B cell (primary cell): ENCODE measurements around the gene PRDM13. TPM values are rescaled to one million over a fixed set of nuclear protein-coding genes. Genes with fewer than 3 reads are reported as not detected.

Source experiments
- ATAC-seq: fragments of 200-7000 bp; cut with Tn5 transposase; one replicate; pipeline ENCODE4 v1.10.0; 2021; ENCODE audit warnings: low read depth, mild to moderate bottlenecking, moderate number of reproducible peaks, moderate library complexity
- CTCF ChIA-PET: fragments of 350-600 bp; sonication (Branson Sonifier 250); formaldehyde crosslinking; loops from one replicate; lab custom pipeline; 2021; ENCODE audit warnings: antibody characterized with exemption, inconsistent platforms; lab: Charles Lee
- POLR2A ChIA-PET: fragments of 350-600 bp; sonication (Branson Sonifier 250); formaldehyde crosslinking; loops from one replicate; lab custom pipeline; 2021; ENCODE audit warnings: antibody characterized with exemption; lab: Charles Lee
- DNase-seq: peaks from one replicate; pipeline ENCODE4 v3.0.0; 2013
- H2AFZ ChIP-seq: 2 replicates; pipeline ENCODE4 v1.6.1; 2012; ENCODE audit warnings: mild to moderate bottlenecking, low read depth, low read length; ENCODE audit not compliant: insufficient read depth, poor library complexity, severe bottlenecking
- H3K27ac ChIP-seq, 2 donors: 1 replicate in 1 of 2; 2 replicates in 1 of 2; pipeline ENCODE4 v1.5.1; 2012 to 2013; ENCODE audit warnings: low read length in 2 of 2, mild to moderate bottlenecking in 2 of 2, moderate library complexity in 1 of 2
- H3K27me3 ChIP-seq, 4 experiments: fragments of 200-600 bp in 1 of 4; sonication (generic) in 1 of 4; replicated peaks in 1 of 4; 1 replicate in 2 of 4; 2 replicates in 2 of 4; pipeline versions ENCODE4 v1.6.1 to v1.7.0; 2013 to 2016; ENCODE audit warnings: low read length in 3 of 4, mild to moderate bottlenecking in 2 of 4, mixed read lengths in 1 of 4, moderate library complexity in 1 of 4; ENCODE audit not compliant: insufficient read depth in 4 of 4, control insufficient read depth in 3 of 4; ENCODE audit errors: control extremely low read depth in 1 of 4
- H3K36me3 ChIP-seq, 2 experiments: replicated peaks in 1 of 2; 1 replicate in 1 of 2; 2 replicates in 1 of 2; pipeline versions ENCODE4 v1.6.1 to v1.7.1; 2013; ENCODE audit warnings: low read length in 1 of 2; ENCODE audit not compliant: insufficient read depth in 2 of 2, control insufficient read depth in 1 of 2; ENCODE audit errors: control extremely low read depth in 1 of 2, extremely low read depth in 1 of 2
- H3K4me1 ChIP-seq, 2 donors: fragments of 200-600 bp in 1 of 2; sonication (generic) in 1 of 2; 1 replicate in 1 of 2; 2 replicates in 1 of 2; pipeline versions ENCODE4 v1.5.1 to v1.6.1; 2013 to 2017; ENCODE audit warnings: low read length in 2 of 2; ENCODE audit not compliant: control insufficient read depth in 2 of 2, insufficient read depth in 2 of 2
- H3K4me2 ChIP-seq: replicated peaks from 2 replicates; pipeline ENCODE3; 2012; ENCODE audit warnings: mild to moderate bottlenecking, low read depth, low read length; ENCODE audit not compliant: poor library complexity, severe bottlenecking
- H3K4me3 ChIP-seq, 5 experiments: fragments of 200-600 bp in 1 of 5; sonication (generic) in 1 of 5; 1 replicate in 3 of 5; 2 replicates in 2 of 5; pipeline versions ENCODE4 v1.5.1 to v1.7.0; 2011 to 2016; ENCODE audit warnings: low read length in 4 of 5, mild to moderate bottlenecking in 4 of 5, low read depth in 2 of 5, control low read depth in 1 of 5, moderate library complexity in 1 of 5; ENCODE audit not compliant: insufficient read depth in 1 of 5; ENCODE audit errors: control extremely low read depth in 1 of 5, extremely low read depth in 1 of 5
- H3K79me2 ChIP-seq: fragments of 200-600 bp; sonication (generic); one replicate; pipeline ENCODE4 v1.6.0; 2016; ENCODE audit warnings: low read length; ENCODE audit not compliant: control insufficient read depth, insufficient read depth
- H3K9ac ChIP-seq: fragments of 200-600 bp; sonication (generic); 2 replicates; pipeline ENCODE4 v1.6.1; 2017; ENCODE audit warnings: mild to moderate bottlenecking, low read length, moderate library complexity
- H3K9me3 ChIP-seq, 3 donors: one replicate each; pipeline versions ENCODE4 v1.6.1 to v1.7.1; 2013; ENCODE audit warnings: low read length in 2 of 3; ENCODE audit not compliant: control insufficient read depth in 2 of 3, insufficient read depth in 1 of 3; ENCODE audit errors: control extremely low read depth in 1 of 3
- H4K20me1 ChIP-seq: 2 replicates; pipeline ENCODE4 v1.6.0; 2012; ENCODE audit warnings: mild to moderate bottlenecking, low read length; ENCODE audit not compliant: insufficient read depth, control insufficient read depth, poor library complexity, severe bottlenecking
- H3K27ac Mint-ChIP-seq: one replicate; pipeline ENCODE4 v1.8.0; 2021; ENCODE audit warnings: mixed read lengths
- H3K27me3 Mint-ChIP-seq: one replicate; pipeline ENCODE4 v1.8.0; 2021; ENCODE audit warnings: mixed read lengths
- H3K4me1 Mint-ChIP-seq: one replicate; pipeline ENCODE4 v1.8.0; 2021; ENCODE audit warnings: mixed read lengths
- H3K4me3 Mint-ChIP-seq: one replicate; pipeline ENCODE4 v1.8.0; 2021; ENCODE audit warnings: mixed read lengths
- H3K9me3 Mint-ChIP-seq: one replicate; pipeline ENCODE4 v1.8.0; 2022; ENCODE audit warnings: mixed read lengths; ENCODE audit not compliant: insufficient read depth
- CTCF ChIP-seq: fragments of 200-600 bp; IDR thresholded peaks from one replicate; pipeline ENCODE4 v1.8.0; 2022; ENCODE audit warnings: antibody characterized with exemption, mild to moderate bottlenecking
- EZH2 ChIP-seq: IDR thresholded peaks from 2 replicates; pipeline ENCODE4 v1.6.1; 2012; ENCODE audit warnings: borderline replicate concordance, low read depth, mild to moderate bottlenecking, moderate library complexity, low read length; ENCODE audit not compliant: insufficient read depth, poor library complexity, severe bottlenecking
- WGBS: methylation state at CpG from one replicate; pipeline ENCODE4 v1.1.5; 2013; ENCODE audit warnings: missing lambda C conversion rate; ENCODE audit not compliant: insufficient coverage; 5-methylcytosine and 5-hydroxymethylcytosine counted together
- intact Hi-C: fragments of 100-400 bp; cut with micrococcal nuclease; formaldehyde crosslinking; loops from one replicate; pipeline ENCODE4 v1.10.0; 2022
- polyA plus RNA-seq: library from polyadenylated mRNA; depleted of rRNA; stranded (reverse); fragments of >200 nt; gene quantifications from 2 replicates; pipeline ENCODE4 v1.2.3, GENCODE V29; 2012
- total RNA-seq, 2 donors: library from RNA; stranded (reverse); fragments of 120-200 nt in 1 of 2; gene quantifications; 1 replicate in 1 of 2; 2 replicates in 1 of 2; pipeline versions ENCODE4 v1.2.3 to v1.2.4, GENCODE V29; 2013 to 2022

PRDM13 gene
- total and polyA plus RNA-seq, 2 donors (not counting 1 experiment from before 2014, with no cell fraction given): not detected

GRCh38 chr6:99608886-99609482 lies 2.4 kb downstream of the PRDM13 start:
- 17% methylated on average over 16 of the region's 24 CpGs for WGBS
- Histone ChIP-seq H3K4me1 (peaks cover 25 to 56% of the 10 kb centered on the region in 2 donors), H3K27ac (no peak overlapping the region), H2AFZ (no peak overlapping the region), H3K36me3 (no peaks in the 10 kb centered on the region), H3K4me3 (no peak overlapping the region), H3K27me3 (peaks cover 0 to 89% (median 79%) of the 10 kb centered on the region in 4 experiments), H3K9me3 (peaks cover 0 to 59% (median 4%) of the 10 kb centered on the region in 3 donors), H4K20me1 (no peaks in the 10 kb centered on the region), H3K4me2 (no peak overlapping the region), H3K9ac (no peak overlapping the region), H3K79me2 (no peaks in the 10 kb centered on the region)
- intact Hi-C loops: loop anchor here (5.0 kb wide), 1 partner anchor 858 kb away; no protein-coding TSS in a partner anchor
- H3K27me3 Mint-ChIP-seq: peaks cover 83% of the 10 kb centered on the region
- CTCF ChIA-PET: interaction anchor here (1.2 to 1.9 kb wide), 2 partner anchors 20 to 89 kb away, joined by 3 to 8 read pairs; no protein-coding TSS in a partner anchor
- H3K4me3 Mint-ChIP-seq: no peak overlapping the region
- POLR2A ChIA-PET: no interaction called here
- TF ChIP-seq EZH2 (no peak), CTCF (no peak)
- no peak for ATAC-seq
- peaks cover 16% of the 10 kb centered on the region for H3K4me1 Mint-ChIP-seq
- no peaks in the 10 kb centered on the region for H3K9me3 Mint-ChIP-seq
- DNase-seq: peak; percentile 30
- peak overlapping the region; percentile 26 for H3K27ac Mint-ChIP-seq

GRCh38 chr6:99609905-99610489 lies 3.4 kb downstream of the PRDM13 start:
- intact Hi-C loops: loop anchor here (5.0 kb wide), 4 partner anchors 143 to 857 kb away; no protein-coding TSS in a partner anchor
- DNase-seq (no peak), ATAC-seq (no peak)
- Histone ChIP-seq H2AFZ (no peak overlapping the region), H3K27me3 (peaks cover 0 to 89% (median 76%) of the 10 kb centered on the region in 4 experiments), H3K79me2 (no peaks in the 10 kb centered on the region), H4K20me1 (no peaks in the 10 kb centered on the region), H3K4me3 (no peak overlapping the region), H3K9me3 (peaks cover 0 to 58% (median 4%) of the 10 kb centered on the region in 3 donors), H3K4me1 (peaks cover 25 to 56% of the 10 kb centered on the region in 2 donors), H3K9ac (no peak overlapping the region), H3K4me2 (no peak overlapping the region), H3K27ac (no peak overlapping the region), H3K36me3 (no peaks in the 10 kb centered on the region)
- H3K9me3 Mint-ChIP-seq: no peaks in the 10 kb centered on the region
- no peak for TF ChIP-seq EZH2
- TF ChIP-seq CTCF: no peak
- no peak overlapping the region for H3K4me3 Mint-ChIP-seq
- H3K27me3 Mint-ChIP-seq: peaks cover 81% of the 10 kb centered on the region
- no CpG with 5 or more reads among the region's 2 CpGs for WGBS
- no peak overlapping the region for H3K27ac Mint-ChIP-seq
- H3K4me1 Mint-ChIP-seq: peaks cover 14% of the 10 kb centered on the region
- ChIA-PET POLR2A (no interaction called here), CTCF (no interaction called here)
